Activated B cell treated with CpG ODN at 0.5 μM for 24 hours (primary cell): ENCODE data around the gene DUSP7. TPM values are rescaled to one million over a fixed set of nuclear protein-coding genes. Genes with fewer than 3 reads are reported as not detected.

Experiments
- ATAC-seq: fragments of 200-7000 bp; cut with Tn5 transposase; one replicate; pipeline ENCODE4 v1.10.0; 2021; ENCODE audit warnings: low read depth, mild to moderate bottlenecking, moderate library complexity
- CTCF ChIA-PET: fragments of 350-600 bp; sonication (Branson Sonifier 250); formaldehyde crosslinking; loops from one replicate; lab custom pipeline; 2021; ENCODE audit warnings: antibody characterized with exemption; lab: Charles Lee
- POLR2A ChIA-PET: fragments of 350-600 bp; sonication (Branson Sonifier 250); formaldehyde crosslinking; loops from one replicate; lab custom pipeline; 2021; ENCODE audit warnings: antibody characterized with exemption; lab: Charles Lee
- DNase-seq: peaks from one replicate; pipeline ENCODE4 v3.0.0; 2022
- H3K27ac Mint-ChIP-seq: one replicate; pipeline ENCODE4 v1.8.0; 2020; ENCODE audit warnings: mixed read lengths
- H3K27me3 Mint-ChIP-seq: one replicate; pipeline ENCODE4 v1.8.0; 2021; ENCODE audit warnings: mixed read lengths
- H3K36me3 Mint-ChIP-seq: one replicate; pipeline ENCODE4 v1.8.0; 2021; ENCODE audit warnings: low read depth, mixed read lengths
- H3K4me1 Mint-ChIP-seq: one replicate; pipeline ENCODE4 v1.8.0; 2021; ENCODE audit warnings: mixed read lengths
- H3K4me3 Mint-ChIP-seq: one replicate; pipeline ENCODE4 v1.8.0; 2020; ENCODE audit warnings: mild to moderate bottlenecking, mixed read lengths
- H3K9me3 Mint-ChIP-seq: one replicate; pipeline ENCODE4 v1.8.0; 2020; ENCODE audit warnings: mixed read lengths
- intact Hi-C: fragments of 100-400 bp; cut with micrococcal nuclease; formaldehyde crosslinking; loops from one replicate; pipeline ENCODE4 v1.15.1; 2024
- total RNA-seq: library from RNA; stranded (reverse); gene quantifications from 2 replicates; pipeline ENCODE4 v1.2.3, GENCODE V29; 2022
- TF ChIP-seq, protein P1 (sequence below): fragments of 200-600 bp; IDR thresholded peaks from one replicate; pipeline ENCODE4 v1.8.0; 2022; ENCODE audit warnings: antibody characterized with exemption, mild to moderate bottlenecking

Gene DUSP7
- total RNA-seq, 1 donor from 2014 or later = 4.3 TPM

DNA sequence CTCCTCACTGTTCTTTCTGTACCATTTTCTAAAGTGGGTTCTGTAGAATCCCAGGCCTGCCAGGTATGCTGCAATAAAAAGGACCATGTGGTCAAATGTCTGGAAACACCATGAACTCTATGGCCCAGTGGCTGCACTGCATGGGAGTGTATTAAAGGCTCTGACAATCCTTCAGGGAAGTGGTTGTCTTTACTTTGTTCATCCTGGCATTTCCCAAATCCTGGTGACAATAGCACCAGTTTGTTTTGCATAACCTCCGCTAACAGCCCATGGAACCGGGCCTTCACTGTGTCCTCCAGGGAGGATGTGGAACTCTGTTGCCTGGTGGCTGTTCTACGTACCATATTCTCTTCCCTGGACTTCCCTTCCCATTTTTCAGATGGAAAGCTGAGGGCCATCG is 11.2 kb upstream of the DUSP7 start:
- H3K4me3 Mint-ChIP-seq = no peak overlapping the region
- ChIA-PET CTCF (no interaction called here), POLR2A (no interaction called here)
- intact Hi-C loops = no loop called here
- H3K36me3 Mint-ChIP-seq = no peaks in the 10 kb centered on the region
- no peaks in the 10 kb centered on the region for H3K9me3 Mint-ChIP-seq
- no peaks in the 10 kb centered on the region for H3K27me3 Mint-ChIP-seq
- H3K27ac Mint-ChIP-seq = no peak overlapping the region
- TF ChIP-seq, protein P1, sequence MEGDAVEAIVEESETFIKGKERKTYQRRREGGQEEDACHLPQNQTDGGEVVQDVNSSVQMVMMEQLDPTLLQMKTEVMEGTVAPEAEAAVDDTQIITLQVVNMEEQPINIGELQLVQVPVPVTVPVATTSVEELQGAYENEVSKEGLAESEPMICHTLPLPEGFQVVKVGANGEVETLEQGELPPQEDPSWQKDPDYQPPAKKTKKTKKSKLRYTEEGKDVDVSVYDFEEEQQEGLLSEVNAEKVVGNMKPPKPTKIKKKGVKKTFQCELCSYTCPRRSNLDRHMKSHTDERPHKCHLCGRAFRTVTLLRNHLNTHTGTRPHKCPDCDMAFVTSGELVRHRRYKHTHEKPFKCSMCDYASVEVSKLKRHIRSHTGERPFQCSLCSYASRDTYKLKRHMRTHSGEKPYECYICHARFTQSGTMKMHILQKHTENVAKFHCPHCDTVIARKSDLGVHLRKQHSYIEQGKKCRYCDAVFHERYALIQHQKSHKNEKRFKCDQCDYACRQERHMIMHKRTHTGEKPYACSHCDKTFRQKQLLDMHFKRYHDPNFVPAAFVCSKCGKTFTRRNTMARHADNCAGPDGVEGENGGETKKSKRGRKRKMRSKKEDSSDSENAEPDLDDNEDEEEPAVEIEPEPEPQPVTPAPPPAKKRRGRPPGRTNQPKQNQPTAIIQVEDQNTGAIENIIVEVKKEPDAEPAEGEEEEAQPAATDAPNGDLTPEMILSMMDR = no peak
- no peak for ATAC-seq
- peaks cover 6% of the 10 kb centered on the region for H3K4me1 Mint-ChIP-seq
- no peak for DNase-seq

DNA sequence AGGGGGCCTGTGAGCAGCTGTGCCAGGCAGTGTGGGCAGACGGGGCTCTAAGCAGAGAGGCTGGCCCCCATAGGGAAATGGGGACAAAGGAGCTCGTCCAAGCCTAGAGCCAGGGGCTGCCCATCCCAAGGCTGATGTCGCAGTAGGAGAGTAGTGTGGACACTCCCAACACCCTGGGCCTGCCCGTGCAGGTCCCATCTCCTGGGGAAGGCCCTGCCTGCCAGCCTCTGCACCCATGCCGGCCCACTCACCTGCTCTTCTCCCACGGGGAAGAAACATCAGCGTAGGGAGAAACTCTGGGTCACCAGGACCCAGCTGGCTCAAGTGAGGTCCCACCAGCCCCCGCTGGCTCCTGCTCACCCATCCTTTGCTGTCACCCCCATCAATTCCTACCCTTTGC is 10.7 kb upstream of the DUSP7 start:
- no peaks in the 10 kb centered on the region for H3K9me3 Mint-ChIP-seq
- H3K27ac Mint-ChIP-seq = no peak overlapping the region
- no peak overlapping the region for H3K4me3 Mint-ChIP-seq
- TF ChIP-seq, protein P1 = no peak
- CTCF ChIA-PET = no interaction called here
- intact Hi-C loops = no loop called here
- H3K4me1 Mint-ChIP-seq = peaks cover 11% of the 10 kb centered on the region
- H3K36me3 Mint-ChIP-seq = no peaks in the 10 kb centered on the region
- POLR2A ChIA-PET = no interaction called here
- DNase-seq (no peak), ATAC-seq (no peak)
- H3K27me3 Mint-ChIP-seq = no peaks in the 10 kb centered on the region

GRCh38 chr3:52065264-52065756 is 8.9 kb upstream of the DUSP7 start:
- intact Hi-C loops = no loop called here
- Mint-ChIP-seq H3K4me3 (no peak overlapping the region), H3K9me3 (no peaks in the 10 kb centered on the region), H3K36me3 (no peaks in the 10 kb centered on the region), H3K27me3 (no peaks in the 10 kb centered on the region), H3K4me1 (peaks cover 19% of the 10 kb centered on the region), H3K27ac (no peak overlapping the region)
- CTCF ChIA-PET = no interaction called here
- no peak for ATAC-seq
- no peak for DNase-seq
- POLR2A ChIA-PET = no interaction called here
- TF ChIP-seq, protein P1 = no peak

GRCh38 chr3:52064561-52064960 is 8.2 kb upstream of the DUSP7 start:
- peaks cover 19% of the 10 kb centered on the region for H3K4me1 Mint-ChIP-seq
- intact Hi-C loops = no loop called here
- no peaks in the 10 kb centered on the region for H3K27me3 Mint-ChIP-seq
- ATAC-seq (no peak), DNase-seq (no peak)
- no peaks in the 10 kb centered on the region for H3K9me3 Mint-ChIP-seq
- CTCF ChIA-PET = no interaction called here
- POLR2A ChIA-PET = no interaction called here
- TF ChIP-seq, protein P1 = no peak
- H3K27ac Mint-ChIP-seq = no peak overlapping the region
- no peaks in the 10 kb centered on the region for H3K36me3 Mint-ChIP-seq
- H3K4me3 Mint-ChIP-seq = no peak overlapping the region

- Mint-ChIP-seq H3K4me3 (no peak overlapping the region), H3K27me3 (no peaks in the 10 kb centered on the region), H3K9me3 (no peaks in the 10 kb centered on the region), H3K27ac (no peak overlapping the region), H3K4me1 (peaks cover 19% of the 10 kb centered on the region), H3K36me3 (no peaks in the 10 kb centered on the region)
- no peak for ATAC-seq
- ChIA-PET POLR2A (no interaction called here), CTCF (no interaction called here)
- intact Hi-C loops = no loop called here
- DNase-seq = no peak
- TF ChIP-seq, protein P1 = no peak
Observed at GRCh38 chr3:52063026-52063723, 6.8 kb upstream of the DUSP7 start.
